Measurements from ENCODE around the gene SMC1B.

DNA sequence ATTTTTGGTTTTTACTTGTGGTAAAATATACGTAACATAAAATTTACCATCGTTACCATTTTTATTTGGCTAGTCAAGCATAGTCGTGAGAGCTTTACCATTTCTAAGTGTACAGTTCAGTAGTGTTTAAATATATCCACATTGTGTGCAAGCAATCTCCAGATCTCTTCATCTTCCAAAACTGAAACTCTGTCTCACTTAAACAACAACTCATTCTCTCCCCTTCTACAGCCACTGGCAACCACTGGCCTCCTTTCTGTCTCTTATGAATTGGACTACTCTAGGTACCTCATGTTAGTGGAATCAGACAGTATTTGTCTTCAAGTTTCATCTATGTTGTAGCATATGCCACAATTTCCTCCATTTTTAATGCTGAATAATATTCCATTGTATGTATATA is 37.4 kb downstream of the SMC1B start:
- TF ChIP-seq CTCF (IDR thresholded peaks at IDR 0.05) (no peak), POLR2A (IDR thresholded peaks at IDR 0.05) (no peak)

Data from uterus (tissue), 2 donors.